ENCODE results near the gene VDAC1.

Gene VDAC1

GRCh38 chr5:133934311-133934710, 70.5 kb downstream of the VDAC1 start:
- no peak for TF ChIP-seq CTCF (IDR thresholded peaks at IDR 0.05; ENCODE audit: low read depth, low read length, poor library complexity, severe bottlenecking)
- no peak for TF ChIP-seq EZH2phosphoT487 (IDR thresholded peaks at IDR 0.05; ENCODE audit: borderline replicate concordance, low read length)

GRCh38 chr5:133933670-133934295, 71.0 kb downstream of the VDAC1 start:
- H3K9me2 ChIP-seq (replicated peaks; ENCODE audit: control insufficient read depth, low read length) = no peaks in the 10 kb centered on the region
- no peaks in the 10 kb centered on the region for H3K79me2 ChIP-seq (ENCODE audit: control insufficient read depth, low read length)
- H3K27me3 ChIP-seq (ENCODE audit: control insufficient read depth, low read length) = no peaks in the 10 kb centered on the region
- peaks cover 7% of the 10 kb centered on the region; the same call in 1 of the 2 replicates for H3K9me3 ChIP-seq (ENCODE audit: control insufficient read depth, insufficient read depth, low read length)
- peaks cover 56% of the 10 kb centered on the region for H3F3A ChIP-seq (ENCODE audit: control insufficient read depth, insufficient read depth)
- peak overlapping the region; percentile 87 for H3K4me2 ChIP-seq (ENCODE audit: low read length)
- peak overlapping the region; percentile 66 for H3K4me3 ChIP-seq (ENCODE audit: low read length)
- peaks cover 99% of the 10 kb centered on the region for H3K4me1 ChIP-seq (ENCODE audit: control insufficient read depth, low read length)
- peak overlapping the region; percentile 97 for H3K27ac ChIP-seq (ENCODE audit: low read depth, low read length)
- 0 out of 2 replicates have a peak, but pooled peaks cover 3% of the 10 kb centered on the region for H3K36me3 ChIP-seq (ENCODE audit: control insufficient read depth, low read length)
- TF ChIP-seq EZH2phosphoT487 (IDR thresholded peaks at IDR 0.05; ENCODE audit: borderline replicate concordance, low read length) = no peak
- TF ChIP-seq CTCF (IDR thresholded peaks at IDR 0.05; ENCODE audit: low read depth, low read length, poor library complexity, severe bottlenecking) = no peak
- no peaks in the 10 kb centered on the region for H4K20me1 ChIP-seq (ENCODE audit: control insufficient read depth, insufficient read depth, low read depth, low read length)

More at GRCh38 chr5:133934311-133934710, 70.5 kb downstream of the VDAC1 start:
- Histone ChIP-seq H3K9me2 (replicated peaks; ENCODE audit: control insufficient read depth, low read length) (no peaks in the 10 kb centered on the region), H3K4me3 (ENCODE audit: low read length) (peak overlapping the region; percentile 66), H3K27me3 (ENCODE audit: control insufficient read depth, low read length) (no peaks in the 10 kb centered on the region), H3F3A (ENCODE audit: control insufficient read depth, insufficient read depth) (peaks cover 62% of the 10 kb centered on the region), H3K36me3 (ENCODE audit: control insufficient read depth, low read length) (peaks cover 3% of the 10 kb centered on the region; the same call in 1 of the 2 replicates), H3K4me2 (ENCODE audit: low read length) (peak overlapping the region; percentile 87), H3K27ac (ENCODE audit: low read depth, low read length) (peak overlapping the region; percentile 97), H4K20me1 (ENCODE audit: control insufficient read depth, insufficient read depth, low read depth, low read length) (no peaks in the 10 kb centered on the region), H3K4me1 (ENCODE audit: control insufficient read depth, low read length) (peaks cover 99% of the 10 kb centered on the region), H3K79me2 (ENCODE audit: control insufficient read depth, low read length) (no peaks in the 10 kb centered on the region), H3K9me3 (ENCODE audit: control insufficient read depth, insufficient read depth, low read length) (peaks cover 7% of the 10 kb centered on the region; the same call in 1 of the 2 replicates)

- H3F3A ChIP-seq (ENCODE audit: control insufficient read depth, insufficient read depth) = peaks cover 50% of the 10 kb centered on the region
- H4K20me1 ChIP-seq (ENCODE audit: control insufficient read depth, insufficient read depth, low read depth, low read length) = no peaks in the 10 kb centered on the region
- H3K4me3 ChIP-seq (ENCODE audit: low read length) = peak overlapping the region; percentile 66
- H3K27me3 ChIP-seq (ENCODE audit: control insufficient read depth, low read length) = no peaks in the 10 kb centered on the region
- H3K9me2 ChIP-seq (replicated peaks; ENCODE audit: control insufficient read depth, low read length) = no peaks in the 10 kb centered on the region
- H3K27ac ChIP-seq (ENCODE audit: low read depth, low read length) = peak overlapping the region; percentile 97
- peaks cover 7% of the 10 kb centered on the region; the same call in 1 of the 2 replicates for H3K9me3 ChIP-seq (ENCODE audit: control insufficient read depth, insufficient read depth, low read length)
- peak overlapping the region; percentile 87 for H3K4me2 ChIP-seq (ENCODE audit: low read length)
- 0 out of 2 replicates have a peak, but pooled peaks cover 3% of the 10 kb centered on the region for H3K36me3 ChIP-seq (ENCODE audit: control insufficient read depth, low read length)
- H3K79me2 ChIP-seq (ENCODE audit: control insufficient read depth, low read length) = no peaks in the 10 kb centered on the region
- H3K4me1 ChIP-seq (ENCODE audit: control insufficient read depth, low read length) = peaks cover 99% of the 10 kb centered on the region
- no peak for TF ChIP-seq EZH2phosphoT487 (IDR thresholded peaks at IDR 0.05; ENCODE audit: borderline replicate concordance, low read length)
- no peak for TF ChIP-seq CTCF (IDR thresholded peaks at IDR 0.05; ENCODE audit: low read depth, low read length, poor library complexity, severe bottlenecking)
Observed at GRCh38 chr5:133933169-133933509, 71.6 kb downstream of the VDAC1 start.
